OCI-LY3 (cell line): ENCODE data around the gene FAM50A.

Experiments used
- H2AFZ ChIP-seq: fragments of 200-600, 300-600 bp; shearing (Covaris generic); 2 replicates; pipeline ENCODE4 v1.6.0; 2014; ENCODE audit warnings: antibody characterized with exemption, low read depth, low read length
- H3K27ac ChIP-seq: fragments of 200-600, 300-600 bp; sonication (generic); 2 replicates; pipeline ENCODE4 v1.5.1; 2014; ENCODE audit warnings: mild to moderate bottlenecking, low read length, moderate library complexity, mixed read lengths
- H3K27me3 ChIP-seq: fragments of 200-600, 300-600 bp; sonication (generic); 2 replicates; pipeline ENCODE4 v1.6.1; 2014; ENCODE audit warnings: low read depth, low read length, mixed read lengths
- H3K36me3 ChIP-seq: fragments of 200-600, 300-600 bp; sonication (generic); replicated peaks from 2 replicates; pipeline ENCODE3; 2014; ENCODE audit warnings: low read depth, low read length, mixed read lengths
- H3K4me1 ChIP-seq: fragments of 300-600, 200-600 bp; sonication (generic); 2 replicates; pipeline ENCODE4 v1.6.1; 2014; ENCODE audit warnings: low read length, mixed read lengths
- H3K4me2 ChIP-seq: fragments of 200-600, 300-600 bp; sonication (generic); 2 replicates; pipeline ENCODE4 v1.6.1; 2014; ENCODE audit warnings: low read length, mixed read lengths
- H3K4me3 ChIP-seq: fragments of 300-600, 200-600 bp; sonication (generic); 2 replicates; pipeline ENCODE4 v1.5.1; 2014; ENCODE audit warnings: antibody characterized with exemption, mild to moderate bottlenecking, low read length, moderate library complexity
- H3K79me2 ChIP-seq: fragments of 300-600, 200-600 bp; shearing (Covaris generic); 2 replicates; pipeline ENCODE4 v1.6.1; 2014; ENCODE audit warnings: mild to moderate bottlenecking, low read length, mixed read lengths
- H3K9ac ChIP-seq: fragments of 300-600, 200-600 bp; shearing (Covaris generic); 2 replicates; pipeline ENCODE4 v1.6.0; 2014; ENCODE audit warnings: mild to moderate bottlenecking, low read length, moderate library complexity
- H3K9me3 ChIP-seq: fragments of 200-600, 300-600 bp; shearing (Covaris generic); 2 replicates; pipeline ENCODE4 v1.6.1; 2014; ENCODE audit warnings: low read length, mixed read lengths; ENCODE audit not compliant: insufficient read depth
- H4K20me1 ChIP-seq: fragments of 200-600, 300-600 bp; sonication (generic); 2 replicates; pipeline ENCODE4 v1.6.1; 2016; ENCODE audit warnings: low read length, mixed read lengths; ENCODE audit not compliant: insufficient read depth
- EZH2phosphoT487 ChIP-seq: fragments of 200-600 bp; shearing (Covaris generic); IDR thresholded peaks from 2 replicates; pipeline ENCODE4 v1.6.1; 2018; ENCODE audit warnings: antibody characterized with exemption, mixed run types, low read depth
- TF ChIP-seq, protein P1 (sequence below): fragments of 200-600, 300-600 bp; sonication (generic); IDR thresholded peaks from 2 replicates; pipeline ENCODE4 v1.5.1; 2014; ENCODE audit warnings: antibody characterized with exemption, low read length, low read depth

FAM50A gene

DNA sequence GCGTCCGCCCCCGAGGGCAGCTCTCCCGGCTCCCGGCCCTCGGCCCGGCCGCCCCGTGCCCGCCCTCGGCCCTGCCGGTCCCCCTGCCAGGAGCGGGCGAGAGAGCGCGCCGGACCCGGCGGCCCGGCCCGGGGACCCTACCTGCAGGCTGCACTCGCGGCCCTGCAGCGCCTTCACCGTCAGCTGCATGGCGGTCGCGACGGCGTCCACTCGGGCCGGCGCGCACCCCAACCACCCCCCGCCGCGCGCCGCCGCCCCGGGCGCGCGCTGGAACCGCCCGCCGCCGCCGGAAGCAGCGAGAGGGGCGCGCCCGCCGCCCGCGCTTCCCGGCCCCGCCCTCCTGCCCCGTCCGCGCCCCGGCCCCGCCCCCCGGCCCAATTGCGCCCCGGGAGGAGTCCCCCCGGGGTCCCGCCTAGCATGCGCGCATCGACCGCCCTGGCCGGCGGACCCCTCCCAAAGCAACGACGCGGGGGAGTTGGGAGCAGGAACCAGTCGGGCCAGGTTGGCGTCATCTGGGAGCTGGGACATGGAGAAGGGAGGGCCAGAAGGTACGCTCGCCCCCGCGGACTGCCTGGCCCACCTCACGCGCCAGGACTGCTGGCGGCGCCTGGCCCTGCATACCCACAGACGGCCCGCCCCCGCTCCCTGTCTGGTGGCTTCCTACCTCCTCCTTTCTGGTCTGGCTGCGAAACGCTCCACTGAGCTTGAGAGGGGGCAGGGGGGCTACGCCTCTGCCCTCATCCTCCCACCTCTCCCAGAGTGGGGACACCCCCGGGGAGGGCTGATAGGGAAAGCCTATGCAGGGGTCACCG, 42.7 kb downstream of the FAM50A start, which contains the start of gene UBL4A:
TSS of gene UBL4A (minus strand) at position 220 of the 812 bp plus-strand sequence. CDS start at position 189, 31 bp downstream.
- H4K20me1 ChIP-seq = no peaks in the 10 kb centered on the region
- H3K4me1 ChIP-seq = peaks cover 27% of the 10 kb centered on the region
- H3K4me3 ChIP-seq = peak within 1 kb of the TSS; percentile 98
- no peaks in the 10 kb centered on the region for H3K27me3 ChIP-seq
- peaks cover 19% of the 10 kb centered on the region for H3K36me3 ChIP-seq
- H3K9ac ChIP-seq = peak within 1 kb of the TSS; percentile 95
- H3K79me2 ChIP-seq = peaks cover 24% of the 10 kb centered on the region
- no peak for TF ChIP-seq EZH2phosphoT487
- TF ChIP-seq, protein P1, sequence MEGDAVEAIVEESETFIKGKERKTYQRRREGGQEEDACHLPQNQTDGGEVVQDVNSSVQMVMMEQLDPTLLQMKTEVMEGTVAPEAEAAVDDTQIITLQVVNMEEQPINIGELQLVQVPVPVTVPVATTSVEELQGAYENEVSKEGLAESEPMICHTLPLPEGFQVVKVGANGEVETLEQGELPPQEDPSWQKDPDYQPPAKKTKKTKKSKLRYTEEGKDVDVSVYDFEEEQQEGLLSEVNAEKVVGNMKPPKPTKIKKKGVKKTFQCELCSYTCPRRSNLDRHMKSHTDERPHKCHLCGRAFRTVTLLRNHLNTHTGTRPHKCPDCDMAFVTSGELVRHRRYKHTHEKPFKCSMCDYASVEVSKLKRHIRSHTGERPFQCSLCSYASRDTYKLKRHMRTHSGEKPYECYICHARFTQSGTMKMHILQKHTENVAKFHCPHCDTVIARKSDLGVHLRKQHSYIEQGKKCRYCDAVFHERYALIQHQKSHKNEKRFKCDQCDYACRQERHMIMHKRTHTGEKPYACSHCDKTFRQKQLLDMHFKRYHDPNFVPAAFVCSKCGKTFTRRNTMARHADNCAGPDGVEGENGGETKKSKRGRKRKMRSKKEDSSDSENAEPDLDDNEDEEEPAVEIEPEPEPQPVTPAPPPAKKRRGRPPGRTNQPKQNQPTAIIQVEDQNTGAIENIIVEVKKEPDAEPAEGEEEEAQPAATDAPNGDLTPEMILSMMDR = no peak
- peak within 1 kb of the TSS; percentile 95 for H3K4me2 ChIP-seq
- no peaks in the 10 kb centered on the region for H3K9me3 ChIP-seq
- H2AFZ ChIP-seq = 0 out of 2 replicates have a peak within 1 kb of the TSS, but pooled peaks have one; percentile 21
- peak within 1 kb of the TSS; percentile 62 for H3K27ac ChIP-seq

DNA sequence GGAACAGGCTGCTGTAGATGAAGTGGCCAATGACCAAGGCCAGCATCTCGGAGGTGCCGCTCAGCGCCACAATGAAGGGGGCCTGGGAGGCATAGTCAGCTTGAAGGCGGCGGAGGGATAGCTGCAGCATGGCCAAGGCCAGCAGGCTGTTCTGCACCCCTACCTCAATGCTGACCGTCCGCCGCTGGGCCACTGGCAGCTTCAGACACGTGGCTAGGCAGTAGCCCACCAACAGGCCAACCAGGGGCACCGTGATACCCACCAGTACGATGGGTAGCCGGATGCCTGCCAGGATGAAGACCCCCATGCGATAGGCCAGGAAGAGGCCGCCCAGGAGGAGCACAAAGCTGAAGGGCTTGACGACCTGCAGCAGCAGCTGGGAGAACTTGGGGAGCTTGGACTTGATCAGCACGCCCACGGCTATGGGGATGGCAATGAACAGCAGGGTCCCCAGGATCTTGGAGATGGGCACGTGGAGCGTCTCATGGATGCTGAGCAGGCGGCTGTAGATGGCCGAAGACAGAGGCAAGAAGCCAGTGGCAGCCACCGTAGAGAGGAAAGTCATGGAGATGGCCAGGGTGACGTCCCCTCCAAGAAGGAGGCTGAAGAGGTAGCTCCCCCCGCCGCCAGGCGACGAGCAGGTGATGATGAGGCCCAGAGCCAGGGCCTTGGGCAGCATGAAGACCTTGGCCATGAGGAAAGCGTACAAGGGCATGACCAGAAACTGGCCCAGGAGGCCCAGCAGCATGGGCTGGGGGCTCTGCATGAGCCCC, 43.8 kb downstream of the FAM50A start:
- Histone ChIP-seq H3K27me3 (no peaks in the 10 kb centered on the region), H4K20me1 (no peaks in the 10 kb centered on the region), H3K27ac (no peak overlapping the region), H3K9me3 (no peaks in the 10 kb centered on the region), H2AFZ (no peak overlapping the region), H3K79me2 (peaks cover 24% of the 10 kb centered on the region), H3K4me1 (peaks cover 18% of the 10 kb centered on the region), H3K4me2 (peak overlapping the region; percentile 95; the same call in 1 of the 2 replicates), H3K36me3 (peaks cover 19% of the 10 kb centered on the region), H3K9ac (no peak overlapping the region), H3K4me3 (no peak overlapping the region)
- no peak for TF ChIP-seq EZH2phosphoT487
- TF ChIP-seq, protein P1 = no peak

DNA sequence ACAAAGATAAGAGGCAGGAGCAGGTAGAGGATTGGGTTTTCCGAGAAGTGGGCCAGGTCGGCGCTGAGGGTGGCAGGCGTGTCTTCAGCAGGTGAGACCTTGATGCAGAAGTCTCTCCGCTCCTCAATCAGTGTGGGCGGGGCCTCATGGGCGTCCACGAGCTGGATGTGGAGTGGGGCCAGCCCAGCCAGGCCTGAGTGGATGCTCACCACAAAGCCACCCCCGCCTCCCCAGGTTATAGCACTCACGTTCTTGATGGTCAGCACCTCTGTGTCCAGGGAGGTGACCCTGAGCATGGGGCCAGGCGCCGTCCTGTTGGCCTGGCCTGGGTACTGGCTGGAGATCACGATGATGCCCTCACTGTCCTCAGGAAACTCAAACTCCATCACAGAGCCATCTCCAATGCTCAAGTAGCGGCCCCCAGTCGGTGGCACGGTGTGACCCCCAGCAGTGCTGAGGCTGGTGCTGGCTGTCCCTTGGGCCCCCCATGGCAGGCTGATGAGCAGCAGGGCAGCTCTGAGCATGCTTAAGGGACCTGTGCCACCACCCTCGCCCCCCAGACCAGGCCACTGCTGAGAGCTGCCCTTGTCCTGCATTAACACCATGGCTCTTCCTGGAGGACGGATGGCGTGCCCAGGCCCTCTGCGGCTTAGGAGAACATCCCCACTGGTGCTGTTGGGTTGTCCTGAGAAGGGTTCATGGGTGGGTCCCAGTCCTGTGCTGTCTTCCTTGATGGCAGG, 44.6 kb downstream of the FAM50A start:
- Histone ChIP-seq H3K27ac (no peak overlapping the region), H3K4me2 (no peak overlapping the region), H3K27me3 (no peaks in the 10 kb centered on the region), H3K4me3 (no peak overlapping the region), H3K4me1 (peaks cover 18% of the 10 kb centered on the region), H3K9me3 (no peaks in the 10 kb centered on the region), H3K9ac (no peak overlapping the region), H4K20me1 (no peaks in the 10 kb centered on the region), H3K36me3 (peaks cover 19% of the 10 kb centered on the region), H2AFZ (no peak overlapping the region), H3K79me2 (peaks cover 24% of the 10 kb centered on the region)
- TF ChIP-seq, protein P1 = no peak
- no peak for TF ChIP-seq EZH2phosphoT487
